GM19395 (cell line): ENCODE measurements around the gene ROMO1.
A peak's percentile ranks its signal among the peaks of the same experiment; 100 is the strongest.
"Not testable (repeated sequence)": the region's sequence is repeated elsewhere in the genome, so short reads cannot be mapped to it uniquely, and the experiment has no call there.

Source experiments
- ATAC-seq: cut with Tn5 transposase; IDR thresholded peaks from one replicate; pipeline ENCODE4 v1.9.1; 2021; ENCODE audit warnings: mild to moderate bottlenecking, moderate library complexity; ENCODE audit not compliant: unreplicated experiment

The ROMO1 gene

DNA sequence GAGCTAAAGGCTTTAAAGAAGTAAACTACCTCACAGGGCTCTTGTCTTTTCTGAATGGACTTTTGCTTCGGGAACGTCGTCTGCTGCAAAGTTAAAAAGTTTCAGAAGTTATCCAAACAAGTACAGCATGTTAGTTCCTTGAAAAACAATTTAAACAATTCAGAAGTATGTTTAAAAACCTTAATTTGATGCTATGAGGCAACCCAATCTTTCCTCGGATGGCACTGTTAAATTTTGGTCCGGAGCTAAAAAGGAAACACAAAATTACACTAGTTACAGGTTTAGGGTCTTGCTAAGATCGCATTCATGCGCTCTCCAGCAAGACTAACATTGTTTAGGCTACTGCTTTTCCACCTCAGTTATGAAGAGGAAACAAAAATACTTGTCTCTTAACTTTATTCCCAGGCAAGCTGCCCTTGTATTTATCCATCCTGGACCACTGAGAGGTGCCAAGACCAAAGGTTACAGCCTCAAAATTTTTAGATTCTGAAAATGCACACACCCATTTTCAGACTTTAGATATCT is 30.1 kb downstream of the ROMO1 start:
- no peak for ATAC-seq

DNA sequence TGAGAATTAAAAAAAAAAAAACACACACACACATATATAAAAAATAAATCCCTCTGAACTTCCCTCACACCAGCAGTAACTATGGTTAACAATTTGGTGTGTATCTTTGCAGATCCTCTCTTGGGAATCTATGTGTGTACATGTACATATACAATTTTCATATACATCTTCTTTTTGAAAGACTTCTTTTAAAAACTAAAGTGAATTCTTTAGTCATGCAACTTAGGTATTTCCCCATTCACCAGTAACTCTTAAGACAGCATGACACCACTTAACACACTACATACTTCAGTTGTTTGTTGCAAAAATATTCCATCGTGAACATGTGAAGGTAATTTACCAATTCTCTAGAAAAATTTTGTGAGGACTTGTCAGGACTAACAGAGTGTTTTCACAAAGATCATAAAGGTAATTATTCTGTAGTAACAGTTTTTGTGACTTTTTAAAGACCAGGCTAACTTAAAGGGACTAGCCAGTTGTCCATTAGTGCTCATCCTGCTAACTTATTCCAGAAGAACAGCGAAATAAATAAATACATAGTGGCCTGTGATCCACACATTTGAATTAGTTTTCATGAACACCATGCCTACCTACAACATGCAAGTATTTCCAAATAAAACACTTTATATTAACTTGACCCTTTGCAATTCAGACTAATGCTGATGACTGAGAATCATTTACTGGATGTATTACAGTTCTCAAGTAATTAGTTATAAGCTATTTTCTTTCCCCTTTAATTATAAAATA is 30.8 kb downstream of the ROMO1 start:
- no peak for ATAC-seq

DNA sequence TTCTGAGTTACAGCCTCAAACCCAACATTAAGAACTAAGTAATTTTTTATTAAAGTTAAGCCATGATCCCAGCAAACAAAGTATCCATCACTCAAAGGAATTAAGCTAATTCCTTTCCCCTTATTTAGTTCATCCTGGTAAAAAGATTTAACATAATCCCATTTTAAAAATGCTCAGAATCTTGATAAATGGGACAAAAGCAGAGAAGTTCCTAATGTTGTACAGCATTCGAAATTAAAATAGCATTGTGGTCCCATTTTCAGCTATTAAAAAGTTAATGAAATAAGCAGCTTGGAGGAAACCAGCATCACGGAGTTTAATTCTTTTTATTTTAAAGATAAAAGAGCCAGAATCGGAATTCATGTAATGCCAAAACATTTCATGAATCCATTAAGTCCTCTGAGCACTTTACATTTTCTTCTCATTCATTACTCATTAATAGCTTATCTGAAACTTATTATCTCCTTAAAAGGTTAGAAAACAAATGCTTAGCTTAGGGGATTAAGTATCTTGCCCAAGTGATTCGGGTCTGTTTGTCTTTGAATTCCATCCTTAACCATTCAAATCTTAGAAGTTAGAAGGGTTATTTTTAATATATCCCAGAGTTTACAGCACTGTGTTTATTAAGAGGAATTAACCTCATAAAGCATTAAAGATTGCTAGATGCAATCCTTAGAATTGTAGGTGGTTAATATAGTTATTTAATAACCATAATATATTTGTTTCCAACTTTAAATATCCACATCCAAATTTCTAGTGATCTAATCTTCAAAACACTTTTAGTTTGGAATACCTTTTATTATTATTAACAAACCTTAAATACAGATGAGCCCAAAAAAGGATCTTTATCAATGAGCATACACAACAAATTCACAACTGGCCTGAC is 31.6 kb downstream of the ROMO1 start:
- no peak for ATAC-seq

DNA sequence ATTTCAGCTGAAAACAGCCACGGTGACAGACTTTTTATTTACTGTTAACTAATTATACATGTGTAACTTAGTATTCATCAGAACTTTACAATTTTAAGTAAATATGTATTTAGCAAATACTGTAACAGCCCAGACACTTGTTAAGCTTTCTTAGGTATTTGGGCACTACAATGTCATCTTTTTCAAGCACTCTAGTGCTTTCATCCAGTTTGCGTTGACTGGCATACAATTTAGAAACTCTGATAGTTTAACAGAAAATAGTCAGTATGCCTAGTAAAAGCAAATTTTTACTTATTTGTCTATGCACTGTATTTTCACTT is 32.2 kb downstream of the ROMO1 start:
- ATAC-seq, result no peak

DNA sequence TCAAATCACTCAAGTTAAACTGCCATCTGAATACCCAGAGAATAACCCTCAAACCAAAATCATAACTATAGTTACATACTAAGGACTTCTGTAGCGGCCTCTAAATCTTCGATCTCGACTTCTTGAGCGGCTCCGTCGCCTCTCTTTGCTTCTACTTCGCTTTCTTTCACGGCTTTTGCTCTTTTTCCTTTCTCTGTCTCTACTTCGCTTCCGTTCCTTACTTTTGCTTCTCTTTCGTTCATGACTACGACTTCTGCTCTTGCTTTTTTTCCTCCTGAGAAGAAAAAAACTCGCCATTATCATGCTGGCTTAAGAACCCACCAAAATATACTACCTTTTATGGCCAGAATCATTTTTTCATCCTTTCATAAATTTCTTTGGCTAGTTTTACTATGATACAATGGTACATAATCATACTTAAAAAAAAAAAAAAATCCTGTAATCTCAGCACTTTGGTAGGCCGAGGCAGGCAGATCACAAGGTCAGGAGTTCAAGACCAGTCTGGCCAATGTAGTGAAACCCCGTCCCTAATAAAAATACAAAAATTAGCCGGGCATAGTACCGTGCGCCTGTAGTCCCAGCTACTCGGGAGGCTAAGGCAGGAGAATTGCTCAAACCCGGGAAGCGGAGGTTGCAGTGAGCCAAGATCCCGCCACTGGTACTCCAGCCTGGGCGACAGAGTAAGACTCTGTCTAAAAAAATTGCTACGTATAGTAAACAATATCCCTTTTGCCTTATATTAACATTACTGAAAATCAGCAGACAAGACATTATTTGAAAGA is 32.8 kb downstream of the ROMO1 start:
- ATAC-seq, result no peak

DNA sequence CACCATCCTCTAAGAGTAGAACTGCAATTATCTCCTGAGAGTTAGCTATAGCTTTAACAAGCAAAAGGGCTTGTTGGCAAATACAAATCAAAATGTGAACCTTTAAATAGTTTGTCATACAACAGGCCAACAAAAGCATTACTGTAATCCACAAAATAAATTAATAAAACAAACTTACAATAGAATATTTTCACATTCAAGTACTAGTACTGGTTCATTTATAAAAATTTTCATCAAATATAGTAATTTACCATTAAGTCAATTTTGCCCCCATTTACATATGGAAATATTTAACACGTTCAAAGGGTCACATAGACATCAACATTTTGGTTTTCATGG is 33.4 kb downstream of the ROMO1 start:
- ATAC-seq, result no peak

DNA sequence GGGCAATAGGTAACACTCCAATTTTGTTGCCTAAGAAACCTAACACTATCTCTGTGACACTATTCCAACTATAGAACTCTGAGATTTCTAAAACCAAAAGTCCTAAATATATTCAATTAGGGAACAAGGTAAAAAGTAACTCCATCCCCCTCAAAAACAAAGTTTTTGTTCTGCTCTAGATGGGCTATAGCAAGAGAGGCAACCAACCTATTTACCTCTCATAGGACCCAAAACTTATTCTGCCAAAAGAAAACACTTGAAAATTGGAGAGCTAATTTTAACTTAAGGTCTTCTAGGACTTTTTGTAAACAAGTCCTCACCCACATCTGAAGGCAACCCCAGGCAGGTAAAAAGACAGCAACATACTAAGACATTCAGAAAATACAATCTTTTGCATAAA is 35.2 kb downstream of the ROMO1 start:
- no peak for ATAC-seq

DNA sequence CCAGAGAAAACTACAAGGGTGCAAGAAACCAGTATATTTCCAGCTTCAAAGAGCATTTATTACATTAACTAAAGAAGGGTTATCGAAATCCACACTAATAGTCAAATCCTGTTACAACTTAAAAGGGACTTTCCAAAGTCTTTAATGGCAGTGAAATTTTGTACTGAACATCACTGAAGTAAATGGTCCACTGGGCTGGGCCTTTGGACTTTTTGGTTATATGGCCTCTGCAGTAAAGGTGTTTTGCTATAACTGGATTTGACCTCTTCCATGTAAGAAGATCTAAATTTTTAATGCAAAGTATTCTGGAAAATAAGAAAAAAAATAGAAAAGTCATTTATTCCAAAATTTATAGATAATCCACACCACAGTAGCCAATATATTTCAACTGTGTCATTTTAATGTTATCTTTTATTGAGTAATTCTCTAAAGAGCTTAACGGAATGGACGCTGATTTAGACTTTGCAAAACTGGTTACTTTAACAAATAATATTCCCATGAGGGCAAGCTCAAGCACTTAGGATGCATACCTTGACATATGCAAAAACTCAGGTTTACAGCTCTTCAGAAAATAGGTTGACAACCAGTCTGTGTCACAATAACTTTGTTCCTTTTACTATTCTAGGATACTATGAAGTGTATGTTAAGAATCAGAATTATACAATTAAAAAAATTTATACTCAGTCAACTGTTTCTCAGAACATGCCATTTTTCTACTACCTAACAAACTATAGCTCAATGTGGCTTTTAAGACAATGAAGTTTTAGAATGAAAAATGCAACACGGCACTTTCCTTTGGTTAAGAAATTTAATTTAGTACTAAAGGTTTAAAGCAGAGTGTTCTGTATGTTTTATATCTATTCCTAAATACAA is 35.8 kb downstream of the ROMO1 start:
- ATAC-seq, result no peak

DNA sequence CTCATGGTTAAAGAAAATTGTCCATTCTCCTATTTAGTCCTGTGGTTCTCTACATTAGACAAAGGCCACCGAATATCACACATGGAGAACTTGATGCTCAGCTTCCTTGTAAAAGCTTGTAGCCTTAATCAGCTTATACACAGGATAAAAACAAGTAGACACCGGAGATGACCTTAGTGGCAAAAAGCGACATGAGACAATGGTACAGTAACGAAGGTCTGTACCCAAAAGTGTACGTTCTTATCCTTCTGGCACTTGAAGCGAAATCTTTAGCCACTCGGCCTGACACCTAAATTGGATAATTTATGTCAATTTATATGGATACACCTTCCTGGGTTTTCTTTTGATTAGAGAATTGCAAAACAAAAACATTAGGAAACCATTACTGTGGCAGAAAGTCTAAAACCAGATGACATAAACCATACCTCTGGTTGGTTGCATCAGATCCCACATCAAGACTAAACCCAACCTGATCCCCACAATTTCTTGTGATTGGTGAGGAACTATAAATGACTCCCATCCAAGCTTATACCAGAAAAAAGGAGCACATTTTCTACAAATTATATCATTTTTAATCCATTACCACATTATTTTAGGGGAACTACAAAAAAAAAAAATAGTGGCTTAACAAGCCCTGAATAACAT is 36.7 kb downstream of the ROMO1 start:
- ATAC-seq, result no peak

DNA sequence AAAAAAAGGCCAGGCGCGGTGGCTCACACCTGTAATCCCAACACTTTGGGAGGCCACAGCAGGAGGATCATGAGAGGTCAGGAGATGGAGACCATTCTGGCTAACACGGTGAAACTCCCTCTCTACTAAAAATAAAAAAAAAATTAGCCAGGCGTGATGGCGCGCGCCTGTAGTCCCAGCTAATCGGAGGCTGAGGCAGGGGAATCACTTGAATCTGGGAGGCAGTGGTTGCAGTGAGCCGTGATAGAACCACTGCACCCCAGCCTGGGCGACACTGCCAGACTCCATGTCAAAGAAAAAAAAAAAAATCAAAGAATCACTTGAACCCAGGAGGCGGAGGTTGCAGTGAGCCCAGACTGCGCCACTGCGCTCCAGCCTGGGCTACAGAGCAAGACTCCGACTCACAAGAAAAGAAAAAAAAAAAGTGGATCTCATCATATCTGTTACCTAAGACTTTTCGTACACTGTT is 38.7 kb downstream of the ROMO1 start:
- ATAC-seq, result no peak

DNA sequence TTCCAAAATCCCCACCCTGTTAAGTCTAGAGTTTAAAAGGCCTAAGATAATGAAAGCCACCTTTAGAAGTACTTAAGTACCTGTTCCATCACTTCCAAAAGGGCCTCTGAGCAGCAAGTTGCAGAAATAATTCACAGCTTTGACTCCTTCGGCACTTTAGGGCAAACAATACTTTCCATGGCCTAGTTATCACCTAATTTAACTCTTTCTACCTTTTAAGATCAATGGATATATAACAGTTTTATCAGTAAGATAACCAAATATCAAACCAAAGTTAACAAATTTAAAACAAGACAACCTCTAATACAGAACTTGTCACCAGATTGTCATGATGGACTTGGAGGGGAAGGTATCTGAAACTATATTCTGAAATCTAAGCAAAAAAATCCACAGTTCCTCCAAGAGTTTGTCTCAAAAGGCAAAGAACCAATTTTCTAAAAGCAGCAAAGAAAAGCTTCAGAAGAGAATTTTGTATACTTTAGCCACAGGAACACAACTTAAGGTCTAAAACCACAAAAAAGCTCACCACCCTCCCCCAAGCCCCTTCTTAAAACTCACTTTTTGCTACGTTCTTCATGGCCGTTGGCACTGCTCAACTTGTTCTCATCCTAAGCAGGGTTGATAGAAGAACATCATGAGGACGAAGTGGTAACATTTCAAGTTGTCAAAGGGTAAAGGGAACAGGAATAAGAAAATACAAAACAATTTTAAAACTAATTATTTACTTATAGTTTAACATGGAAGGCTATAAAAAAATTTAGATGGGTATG is 39.4 kb downstream of the ROMO1 start:
- no peak for ATAC-seq

DNA sequence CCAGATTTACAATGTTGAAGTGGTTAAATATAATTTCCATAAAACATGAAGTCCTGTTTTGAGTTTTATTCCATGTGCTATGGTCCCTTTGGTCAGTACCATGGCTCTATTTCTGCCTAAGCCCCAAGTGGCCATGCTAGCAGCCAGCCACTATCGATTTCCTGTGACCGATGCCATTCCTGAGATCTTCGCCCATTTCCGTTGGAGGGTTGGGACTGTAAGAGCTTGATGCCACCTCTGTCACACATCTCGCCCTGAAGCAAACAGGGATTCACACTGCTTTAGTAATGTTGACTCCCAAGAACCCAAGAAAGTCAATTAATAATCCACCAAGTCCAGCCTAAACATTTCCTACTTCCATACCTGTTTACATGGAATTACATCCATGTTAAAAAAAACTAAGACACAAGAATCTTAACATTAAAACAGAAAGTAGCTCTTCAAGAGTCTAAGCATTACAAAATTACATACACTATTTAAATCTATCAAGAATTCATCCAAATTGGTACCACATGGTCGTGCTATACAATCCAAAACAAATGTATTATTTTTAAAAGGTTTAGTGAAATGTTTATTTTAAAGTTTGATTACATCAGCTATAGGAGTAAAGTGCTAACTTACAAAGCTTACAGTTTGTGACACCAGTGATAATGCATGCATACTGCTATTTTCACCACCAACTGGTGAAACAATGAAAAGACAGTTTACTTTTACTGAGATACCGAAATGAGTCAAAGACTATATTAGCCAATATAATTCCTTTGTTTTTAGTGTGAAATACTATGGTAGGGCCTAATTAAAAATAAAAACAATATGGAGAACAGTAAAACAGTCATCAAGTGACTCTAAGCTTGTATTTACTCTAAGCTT is 40.3 kb downstream of the ROMO1 start:
- ATAC-seq, result no peak

DNA sequence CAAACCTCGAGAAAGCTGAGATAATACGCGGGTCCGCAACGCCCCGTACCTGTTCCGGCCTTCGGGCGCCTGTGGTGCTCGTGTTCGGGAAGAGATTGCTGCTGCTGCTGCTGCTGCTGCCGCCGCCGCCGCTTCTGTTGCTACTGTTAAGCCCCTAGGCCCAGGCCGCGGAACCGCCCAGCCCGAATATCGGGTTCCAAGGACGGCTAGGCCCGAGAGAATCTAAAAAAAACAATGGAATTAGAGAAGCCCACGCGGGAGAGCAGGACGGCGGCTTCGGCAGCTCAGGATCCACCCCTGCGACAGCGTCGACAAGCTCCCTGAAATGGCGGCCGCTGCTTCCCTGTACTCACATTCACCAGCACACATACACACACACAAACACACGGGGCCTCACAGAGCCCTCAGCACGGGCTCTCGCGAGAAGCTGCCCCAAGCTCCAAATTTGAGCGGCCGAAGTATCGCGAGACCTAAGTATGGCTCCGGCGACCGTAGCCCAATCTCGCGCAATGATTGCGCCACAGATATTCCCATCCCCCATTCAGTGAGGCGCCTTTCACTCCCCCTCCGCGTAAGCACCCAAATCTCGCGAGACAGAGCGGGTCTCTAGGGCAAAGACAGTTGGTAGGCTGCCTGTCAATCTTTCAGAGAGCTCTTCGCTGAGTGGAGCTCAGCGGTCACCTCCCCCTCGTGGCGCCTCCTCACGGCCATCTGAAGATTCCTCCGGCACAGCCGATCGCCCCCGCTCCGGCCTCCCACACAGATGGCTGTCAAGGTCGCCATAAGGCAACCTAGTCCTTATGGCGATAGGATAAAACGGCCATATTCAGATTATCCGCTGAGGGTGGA is 42.9 kb downstream of the ROMO1 start, which contains the start of gene RBM39:
Gene RBM39, minus strand, starts transcription at position 369 of the 849 bp plus-strand sequence. CDS start 1,386 bp downstream, outside the sequence.
- ATAC-seq, result peak; percentile 85

DNA sequence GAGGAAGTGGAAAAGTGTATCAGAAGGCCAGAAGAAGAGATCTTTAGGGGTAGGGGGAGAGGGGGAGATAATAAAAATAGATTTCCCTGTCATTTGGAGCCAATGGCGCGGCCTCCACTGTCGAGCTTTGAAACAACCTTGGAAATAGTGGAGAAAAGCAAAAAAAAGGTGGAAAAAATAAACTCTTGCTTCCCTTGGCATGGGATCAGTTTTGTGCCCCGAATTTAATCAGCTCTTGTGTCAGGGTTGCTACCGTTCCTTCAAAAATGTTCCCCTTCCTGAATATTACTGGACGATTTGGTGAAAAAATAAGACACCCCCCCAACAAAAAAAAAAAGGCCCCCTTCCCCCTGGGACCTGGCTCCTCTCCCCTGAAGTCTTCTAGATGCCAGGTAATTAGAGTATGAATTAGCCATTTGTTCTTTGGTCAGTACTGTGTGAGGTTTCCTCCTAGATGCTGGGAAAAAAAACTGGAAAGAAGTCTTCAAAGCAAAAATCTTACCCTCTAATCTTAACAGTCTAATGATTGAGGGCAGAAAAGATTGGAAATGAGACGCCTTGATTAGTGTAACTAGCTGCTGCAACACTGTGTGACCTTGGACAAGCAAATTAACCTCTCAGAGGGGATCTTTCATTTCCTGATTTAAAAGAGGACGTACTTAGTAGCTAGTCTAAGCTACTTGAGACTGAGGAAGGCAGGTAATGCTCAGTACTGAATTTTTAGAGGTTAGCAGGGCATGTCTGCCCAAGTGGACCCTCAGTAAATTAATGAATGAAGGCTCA is 43.7 kb downstream of the ROMO1 start:
- no peak for ATAC-seq

DNA sequence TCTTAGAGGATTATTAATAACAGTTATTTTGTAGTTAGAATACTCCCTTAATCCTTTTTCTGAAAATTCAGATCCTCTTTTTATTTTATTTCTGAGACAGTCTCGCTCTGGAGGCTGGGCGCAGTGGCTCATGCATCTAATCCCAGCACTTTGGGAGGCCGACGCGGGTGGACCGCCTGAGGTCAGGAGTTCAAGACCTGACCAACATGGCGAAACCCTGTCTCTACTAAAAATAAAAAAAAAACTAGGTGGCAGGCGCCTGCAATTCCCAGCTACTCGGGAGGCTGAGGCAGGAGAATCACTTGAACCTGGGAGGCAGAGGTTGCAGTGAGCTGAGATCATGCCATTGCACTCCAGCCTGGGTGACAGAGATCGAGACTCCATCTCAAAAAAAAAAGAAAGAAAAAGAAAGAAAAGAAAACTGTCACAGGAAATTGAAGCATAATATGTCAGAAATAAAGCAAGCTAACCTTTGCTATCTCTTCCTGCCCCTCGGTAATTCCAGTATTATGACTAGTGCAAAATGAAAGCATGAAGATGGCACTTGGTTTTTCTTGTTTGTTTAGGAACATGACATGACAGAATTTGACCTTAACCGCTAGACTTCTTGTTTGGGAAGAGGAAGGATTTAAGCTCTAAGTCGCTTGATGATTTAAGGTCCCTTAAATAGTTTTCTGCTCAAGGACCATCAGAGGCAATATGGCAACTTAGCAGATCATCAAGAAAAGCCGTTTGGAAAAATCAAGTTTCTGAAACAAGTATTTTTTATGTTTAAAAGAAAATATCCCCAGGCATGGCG is 44.7 kb downstream of the ROMO1 start:
- no peak for ATAC-seq

DNA sequence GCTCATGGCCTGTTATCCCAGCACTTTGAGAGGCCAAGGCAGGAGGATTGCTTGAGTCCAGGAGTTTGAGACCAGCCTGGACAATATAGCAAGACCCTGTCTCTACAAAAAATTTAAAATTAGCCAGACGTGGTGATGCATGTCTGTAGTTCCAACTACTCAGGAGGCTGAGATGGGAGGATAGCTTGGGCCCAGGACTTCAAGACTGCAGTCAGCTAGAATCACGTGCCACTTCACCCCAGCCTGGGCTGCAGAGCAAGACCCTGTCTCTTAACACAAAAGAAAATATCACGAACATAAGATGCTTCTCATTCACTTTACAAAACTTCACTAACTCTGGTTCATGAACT is 45.3 kb downstream of the ROMO1 start:
- ATAC-seq, result not testable (repeated sequence)
